ENCODE results near the gene PUM1.

PUM1 gene

GRCh38 chr1:30892671-30893073 is 172.8 kb downstream of the PUM1 start:
- DNase-seq (ENCODE audit: low read depth in 2 of 2), result no peak

- no peak for DNase-seq (ENCODE audit: low read depth in 2 of 2)
These were observed 174.3 kb downstream of the PUM1 start for GRCh38 chr1:30891227-30891552.

DNA sequence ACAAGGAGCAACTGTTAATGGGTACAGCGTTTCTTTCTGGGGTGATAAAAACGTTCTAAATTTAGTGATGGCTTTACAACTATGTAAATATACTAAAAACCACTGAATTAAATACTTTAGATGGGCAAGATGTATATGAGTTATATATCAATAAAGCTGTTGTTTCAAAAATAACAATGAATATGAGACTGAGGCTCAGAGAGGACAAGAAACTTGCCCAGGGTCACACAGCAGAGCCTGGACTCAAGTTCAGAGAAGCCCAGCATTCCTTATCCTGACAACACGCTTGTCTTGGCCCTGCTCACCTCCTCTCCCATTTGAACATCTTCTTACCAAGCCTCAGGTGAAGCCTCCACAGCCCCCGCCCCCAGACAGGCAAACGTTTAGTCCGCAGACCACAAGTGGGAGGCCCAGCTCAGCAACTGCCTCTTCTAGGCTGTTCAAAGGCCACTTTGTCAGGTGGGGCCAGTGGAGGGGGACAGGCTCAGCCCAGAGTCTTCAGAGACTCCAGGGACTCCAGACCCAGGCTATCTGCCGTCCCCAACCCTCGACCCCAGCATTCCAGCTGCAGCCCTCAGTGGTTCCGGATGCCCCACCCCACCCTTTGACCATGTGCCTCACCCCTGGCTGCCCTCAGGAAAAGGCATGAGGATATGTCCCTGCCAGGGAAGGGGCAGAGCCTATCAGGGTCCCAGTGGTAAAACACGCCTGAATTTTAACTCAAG is 174.9 kb downstream of the PUM1 start:
- no peak for DNase-seq (ENCODE audit: low read depth in 2 of 2)

DNA sequence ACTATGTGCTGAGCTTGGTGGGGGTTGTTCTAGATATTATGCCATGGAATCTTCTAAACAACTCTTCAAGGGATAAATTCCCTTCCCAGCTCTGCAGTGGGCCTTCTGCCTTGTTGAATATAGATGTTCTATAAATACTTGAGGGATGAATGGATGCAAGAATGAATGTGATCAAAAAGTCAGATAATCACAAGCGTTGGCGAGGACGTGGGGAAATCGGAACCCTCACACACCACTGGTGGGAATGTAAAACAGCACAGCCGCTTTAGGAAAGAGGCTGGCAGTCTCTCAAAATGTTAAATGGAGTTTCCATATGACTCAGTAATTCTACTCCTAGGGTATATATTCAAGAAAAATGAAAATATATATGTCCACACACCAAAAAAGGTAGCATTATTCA is 176.0 kb downstream of the PUM1 start:
- DNase-seq (ENCODE audit: low read depth in 2 of 2), result no peak

- DNase-seq (ENCODE audit: low read depth in 2 of 2), result no peak
These were observed 176.5 kb downstream of the PUM1 start for GRCh38 chr1:30888975-30889374.

- DNase-seq (ENCODE audit: low read depth in 2 of 2), result no peak
These were observed 177.1 kb downstream of the PUM1 start for GRCh38 chr1:30888391-30888790.

GRCh38 chr1:30887485-30888315 is 177.8 kb downstream of the PUM1 start:
- DNase-seq (ENCODE audit: low read depth in 2 of 2), result no peak

DNA sequence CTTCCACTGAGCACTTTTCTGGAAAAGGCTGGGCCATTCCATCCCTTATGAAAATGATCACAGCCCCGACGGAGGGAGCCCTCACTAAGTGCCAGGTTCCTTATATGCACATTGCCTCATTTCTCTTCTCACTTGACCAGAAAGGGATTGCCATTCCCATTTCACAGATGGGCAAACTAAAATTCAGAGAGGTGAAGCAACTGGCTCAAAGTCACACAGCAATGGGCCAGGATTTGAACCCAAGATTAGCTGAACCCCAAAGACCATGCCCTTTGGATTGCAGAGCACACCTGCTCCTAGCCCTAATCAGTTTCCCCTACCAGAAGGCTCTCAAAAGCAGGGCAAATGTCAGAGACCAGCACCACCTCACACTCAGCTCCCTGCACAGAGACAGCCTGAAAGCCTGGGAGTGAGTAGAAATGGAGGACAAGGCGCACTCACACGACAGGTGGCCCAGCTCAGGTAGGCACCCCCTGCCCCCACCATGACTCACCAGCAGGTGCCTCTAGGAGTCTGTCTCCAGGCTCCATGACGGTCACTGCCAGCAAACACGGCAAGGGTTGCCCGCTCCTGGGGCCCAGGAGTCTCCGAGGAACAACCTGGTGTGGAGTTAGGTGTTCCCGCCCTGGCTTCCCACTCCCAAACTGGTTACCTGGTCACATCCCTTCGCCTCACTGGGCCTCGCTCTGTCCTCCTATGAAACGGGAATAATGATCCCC is 178.6 kb downstream of the PUM1 start:
- no peak for DNase-seq (ENCODE audit: low read depth in 2 of 2)

GRCh38 chr1:30885570-30886522 is 179.7 kb downstream of the PUM1 start:
- no peak for DNase-seq (ENCODE audit: low read depth in 2 of 2)

GRCh38 chr1:30884723-30885122 is 180.8 kb downstream of the PUM1 start:
- DNase-seq (ENCODE audit: low read depth in 2 of 2), result no peak

DNA sequence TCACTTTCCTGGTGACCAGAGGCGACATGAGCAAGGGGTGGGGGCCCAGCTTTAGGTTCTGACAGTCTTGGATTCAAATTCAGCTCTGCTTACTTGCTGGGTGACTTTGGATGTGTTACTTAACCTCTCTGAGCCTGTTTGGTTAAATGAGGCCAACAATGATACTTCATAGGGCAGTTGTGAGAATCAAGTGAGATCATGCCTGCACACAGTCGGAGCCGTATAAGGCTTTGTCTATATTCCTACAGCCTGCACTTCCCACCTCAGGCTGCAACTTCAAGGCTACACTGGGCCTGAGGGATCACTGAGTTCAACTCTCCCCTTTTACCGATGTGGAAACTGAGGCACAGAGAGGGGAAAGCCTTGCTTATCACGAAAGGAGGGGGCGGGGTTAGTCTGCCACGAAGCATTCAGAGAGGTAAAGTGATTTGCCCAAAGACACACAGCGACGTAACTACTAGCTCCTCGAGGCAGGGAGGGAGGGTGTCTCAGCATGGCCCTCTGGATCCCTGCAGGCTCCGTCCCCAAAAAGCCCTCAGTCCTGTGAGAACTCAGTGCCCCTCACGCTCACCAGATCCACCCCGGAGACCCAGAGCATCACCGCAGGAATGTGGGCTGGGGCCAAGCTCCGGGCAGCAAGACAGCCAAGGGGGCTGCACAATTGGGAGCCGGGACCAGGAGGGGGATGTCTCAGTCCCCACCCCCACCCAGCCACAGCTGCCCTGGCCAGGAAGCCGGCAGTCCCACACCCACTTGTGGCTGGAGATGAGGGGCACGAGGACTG is 181.9 kb downstream of the PUM1 start:
- no peak for DNase-seq (ENCODE audit: low read depth in 2 of 2)

GRCh38 chr1:30882678-30883388 is 182.7 kb downstream of the PUM1 start:
- no peak for DNase-seq (ENCODE audit: low read depth in 2 of 2)
